Activated naive CD8-positive, alpha-beta T cell treated with anti-CD3 and anti-CD28 coated beads for 36 hours (primary cell): ENCODE measurements around the gene PEAK3. TPM values are rescaled to one million over a fixed set of nuclear protein-coding genes. Genes with fewer than 3 reads are reported as not detected.
"Not testable (repeated sequence)": the region's sequence is repeated elsewhere in the genome, so short reads cannot be mapped to it uniquely, and the experiment has no call there.

Source experiments
- DNase-seq: peaks from one replicate; pipeline ENCODE4 v3.0.0; 2021
- H3K27ac Mint-ChIP-seq: one replicate; pipeline ENCODE4 v1.8.0; 2022; ENCODE audit warnings: mild to moderate bottlenecking, moderate library complexity, mixed read lengths
- H3K27me3 Mint-ChIP-seq: one replicate; pipeline ENCODE4 v1.8.0; 2022; ENCODE audit warnings: mild to moderate bottlenecking, mixed read lengths
- H3K36me3 Mint-ChIP-seq: one replicate; pipeline ENCODE4 v1.8.0; 2021; ENCODE audit warnings: mild to moderate bottlenecking, mixed read lengths
- H3K4me1 Mint-ChIP-seq: one replicate; pipeline ENCODE4 v1.8.0; 2021; ENCODE audit warnings: mixed read lengths
- H3K4me3 Mint-ChIP-seq: one replicate; pipeline ENCODE4 v1.8.0; 2022; ENCODE audit warnings: mild to moderate bottlenecking, moderate library complexity, mixed read lengths
- H3K9me3 Mint-ChIP-seq: one replicate; pipeline ENCODE4 v1.8.0; 2022; ENCODE audit warnings: mixed read lengths
- total RNA-seq, 2 experiments: library from RNA; stranded (reverse); gene quantifications; one replicate each; pipeline ENCODE4 v1.2.3, GENCODE V29; 2021

The PEAK3 gene
- total RNA-seq, 2 experiments from 2014 or later: not detected

DNA sequence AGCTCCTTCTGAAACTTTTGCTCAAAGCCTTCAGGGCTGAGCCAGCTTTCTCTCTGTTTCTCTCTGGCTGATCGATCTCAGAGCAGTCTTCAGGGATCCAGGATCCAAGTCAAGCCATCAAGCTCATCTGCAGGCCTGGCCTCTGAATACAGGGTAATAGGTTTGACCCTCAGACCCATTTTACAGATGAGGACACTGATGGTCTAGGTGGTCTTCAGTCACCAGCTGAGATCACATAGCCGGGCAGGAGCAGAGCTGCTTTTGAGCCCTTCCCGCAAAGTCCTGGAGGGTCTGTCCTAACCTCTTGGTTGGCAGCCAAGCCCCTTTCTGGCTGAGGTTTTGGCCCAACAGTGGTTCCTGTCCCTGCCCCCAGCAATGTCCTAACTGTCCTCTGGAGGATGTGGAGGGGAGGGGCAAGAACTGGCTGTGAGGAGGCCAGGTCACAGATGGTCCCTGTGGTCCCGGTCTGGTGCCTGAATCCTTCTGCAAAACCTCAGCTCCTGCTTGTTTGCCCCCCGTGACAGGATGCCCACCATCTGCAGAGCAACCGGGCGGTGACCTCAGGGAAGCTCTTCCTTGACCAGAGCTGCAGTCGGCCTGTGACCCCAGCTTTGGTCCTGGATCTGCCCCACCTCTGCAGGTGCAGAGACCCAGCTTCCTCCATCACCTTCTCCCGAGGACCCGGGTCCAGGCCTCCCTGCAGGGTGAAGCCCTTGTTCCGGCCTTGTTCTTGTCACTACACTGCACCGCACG, 5.8 kb upstream of the PEAK3 start:
- Mint-ChIP-seq H3K4me3 (no peak overlapping the region), H3K27me3 (peaks cover 13% of the 10 kb centered on the region), H3K4me1 (peaks cover 18% of the 10 kb centered on the region), H3K36me3 (no peaks in the 10 kb centered on the region), H3K27ac (no peak overlapping the region), H3K9me3 (no peaks in the 10 kb centered on the region)
- no peak for DNase-seq

DNA sequence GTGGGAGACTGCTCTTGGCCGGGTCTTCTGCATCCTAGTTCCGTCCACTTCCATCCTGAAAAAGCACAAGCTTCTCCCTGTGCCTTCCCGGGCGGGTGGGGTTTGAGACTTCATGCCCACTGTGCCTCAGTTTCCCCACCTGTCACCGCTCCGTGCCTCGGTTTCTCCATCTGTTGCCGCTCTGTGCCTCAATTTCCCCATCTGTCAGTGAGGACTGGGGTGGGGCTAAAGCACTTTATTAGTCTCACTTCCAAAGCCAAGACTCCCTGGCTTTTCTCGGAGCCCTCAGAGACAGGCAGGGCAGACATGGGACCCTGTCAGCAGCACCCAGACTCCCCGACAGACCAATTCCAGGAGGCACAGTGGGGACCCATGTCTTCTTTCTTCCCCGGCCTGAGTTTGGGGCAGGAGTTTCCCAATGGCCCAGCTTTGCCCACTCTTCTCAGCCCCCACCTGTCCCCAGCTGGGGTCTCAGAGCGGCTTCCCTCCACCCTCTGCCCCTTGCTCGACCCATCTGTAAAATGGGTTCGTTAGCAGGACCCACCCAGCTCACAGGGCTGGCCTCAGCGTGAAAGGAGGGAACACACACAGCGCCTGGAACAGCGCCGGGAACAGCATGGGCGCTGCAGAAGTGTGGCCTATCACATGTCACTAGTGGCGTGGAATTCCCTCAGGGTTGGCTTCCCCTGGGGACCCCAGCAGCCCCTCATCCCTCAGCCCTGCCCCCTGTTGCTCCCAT, 4.6 kb upstream of the PEAK3 start:
- Mint-ChIP-seq H3K36me3 (no peaks in the 10 kb centered on the region), H3K4me3 (no peak overlapping the region), H3K4me1 (peaks cover 23% of the 10 kb centered on the region), H3K9me3 (no peaks in the 10 kb centered on the region), H3K27ac (no peak overlapping the region), H3K27me3 (peaks cover 13% of the 10 kb centered on the region)
- no peak for DNase-seq

DNA sequence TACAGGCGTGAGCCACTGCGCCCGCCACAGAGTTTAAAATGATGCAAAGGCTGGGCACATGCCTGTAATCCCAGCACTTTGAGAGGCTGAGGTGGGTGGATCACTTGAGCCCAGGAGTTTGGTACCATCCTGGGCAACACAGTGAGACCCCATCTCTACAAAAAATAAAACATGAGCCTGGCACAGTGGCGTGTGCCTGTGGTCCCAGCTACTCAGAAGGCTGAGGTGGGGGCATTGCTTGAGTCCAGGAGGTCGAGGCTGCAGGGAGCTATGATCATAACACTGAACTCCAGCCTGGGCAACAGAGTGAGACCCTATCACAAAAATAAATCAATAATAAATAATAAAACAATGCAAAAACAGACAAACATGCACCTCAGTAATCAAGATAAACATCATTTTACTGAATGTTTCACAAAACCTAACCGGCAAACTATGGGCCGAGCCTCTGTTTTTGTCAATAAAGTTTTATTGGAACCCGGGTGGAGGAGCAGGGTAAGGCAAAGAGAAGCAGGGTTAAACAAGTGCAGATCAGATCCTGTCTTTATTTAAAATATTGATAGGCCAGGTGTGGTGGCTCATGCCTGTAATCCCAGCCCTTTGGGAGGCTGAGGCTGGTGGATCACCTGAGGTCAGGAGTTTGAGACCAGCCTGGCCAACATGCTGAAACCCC, 2.0 kb upstream of the PEAK3 start:
- H3K36me3 Mint-ChIP-seq: no peaks in the 10 kb centered on the region
- H3K4me3 Mint-ChIP-seq: no peak overlapping the region
- H3K4me1 Mint-ChIP-seq: peaks cover 15% of the 10 kb centered on the region
- peaks cover 3% of the 10 kb centered on the region for H3K27me3 Mint-ChIP-seq
- DNase-seq: no peak
- no peaks in the 10 kb centered on the region for H3K9me3 Mint-ChIP-seq
- H3K27ac Mint-ChIP-seq: no peak overlapping the region

DNA sequence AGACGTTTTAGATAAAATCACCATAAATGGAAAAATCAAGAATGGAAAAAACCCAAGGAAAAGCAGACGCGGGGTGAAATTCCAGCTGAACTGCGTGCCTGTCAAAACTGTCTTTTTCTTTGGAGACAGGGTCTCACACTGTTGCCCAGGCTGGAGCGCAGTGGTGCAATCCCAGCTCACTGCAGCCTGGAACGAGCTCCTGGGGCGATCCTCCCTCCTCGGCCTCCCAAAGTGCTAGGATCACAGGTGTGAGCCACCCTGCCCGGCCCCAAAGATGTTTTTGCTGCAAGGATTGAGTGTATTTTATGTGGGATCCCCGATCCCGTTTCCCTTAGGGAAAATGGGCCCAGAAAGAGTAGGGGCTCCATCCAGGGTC, 875 bp upstream of the PEAK3 start:
- Mint-ChIP-seq H3K27ac (no peak overlapping the region), H3K27me3 (no peaks in the 10 kb centered on the region), H3K4me3 (no peak overlapping the region), H3K9me3 (no peaks in the 10 kb centered on the region), H3K36me3 (no peaks in the 10 kb centered on the region), H3K4me1 (peaks cover 9% of the 10 kb centered on the region)
- DNase-seq: no peak

- not testable (repeated sequence) for H3K27ac Mint-ChIP-seq, H3K36me3 Mint-ChIP-seq, H3K4me1 Mint-ChIP-seq, DNase-seq, H3K9me3 Mint-ChIP-seq, H3K27me3 Mint-ChIP-seq, H3K4me3 Mint-ChIP-seq
Measured at GRCh38 chr19:2281265-2282061, 512 bp downstream of the PEAK3 start.

- Mint-ChIP-seq H3K36me3 (no peaks in the 10 kb centered on the region), H3K27me3 (no peaks in the 10 kb centered on the region)
Measured at GRCh38 chr19:2280633-2281264, 1.2 kb downstream of the PEAK3 start.

GRCh38 chr19:2278459-2279158, 3.4 kb downstream of the PEAK3 start:
- no peak overlapping the region for H3K27ac Mint-ChIP-seq
- H3K27me3 Mint-ChIP-seq: no peaks in the 10 kb centered on the region
- no peak overlapping the region for H3K4me3 Mint-ChIP-seq
- no peaks in the 10 kb centered on the region for H3K9me3 Mint-ChIP-seq
- H3K4me1 Mint-ChIP-seq: peaks cover 22% of the 10 kb centered on the region
- DNase-seq: no peak
- peaks cover 13% of the 10 kb centered on the region for H3K36me3 Mint-ChIP-seq

More at GRCh38 chr19:2280633-2281264, 1.2 kb downstream of the PEAK3 start:
- Mint-ChIP-seq H3K4me3 (no peak overlapping the region), H3K4me1 (peaks cover 9% of the 10 kb centered on the region), H3K27ac (no peak overlapping the region), H3K9me3 (no peaks in the 10 kb centered on the region)
- DNase-seq: no peak

- Mint-ChIP-seq H3K4me3 (no peak overlapping the region), H3K9me3 (no peaks in the 10 kb centered on the region), H3K27ac (peak overlapping the region; percentile 42), H3K36me3 (peaks cover 23% of the 10 kb centered on the region), H3K27me3 (no peaks in the 10 kb centered on the region), H3K4me1 (peaks cover 21% of the 10 kb centered on the region)
- DNase-seq: no peak
Measured at GRCh38 chr19:2277138-2277537, 4.8 kb downstream of the PEAK3 start.

- H3K9me3 Mint-ChIP-seq: no peaks in the 10 kb centered on the region
- no peak overlapping the region for H3K4me3 Mint-ChIP-seq
- DNase-seq: no peak
- H3K4me1 Mint-ChIP-seq: peaks cover 22% of the 10 kb centered on the region
- peaks cover 29% of the 10 kb centered on the region for H3K36me3 Mint-ChIP-seq
- H3K27ac Mint-ChIP-seq: no peak overlapping the region
- H3K27me3 Mint-ChIP-seq: no peaks in the 10 kb centered on the region
Measured at GRCh38 chr19:2276429-2276986, 5.5 kb downstream of the PEAK3 start.

DNA sequence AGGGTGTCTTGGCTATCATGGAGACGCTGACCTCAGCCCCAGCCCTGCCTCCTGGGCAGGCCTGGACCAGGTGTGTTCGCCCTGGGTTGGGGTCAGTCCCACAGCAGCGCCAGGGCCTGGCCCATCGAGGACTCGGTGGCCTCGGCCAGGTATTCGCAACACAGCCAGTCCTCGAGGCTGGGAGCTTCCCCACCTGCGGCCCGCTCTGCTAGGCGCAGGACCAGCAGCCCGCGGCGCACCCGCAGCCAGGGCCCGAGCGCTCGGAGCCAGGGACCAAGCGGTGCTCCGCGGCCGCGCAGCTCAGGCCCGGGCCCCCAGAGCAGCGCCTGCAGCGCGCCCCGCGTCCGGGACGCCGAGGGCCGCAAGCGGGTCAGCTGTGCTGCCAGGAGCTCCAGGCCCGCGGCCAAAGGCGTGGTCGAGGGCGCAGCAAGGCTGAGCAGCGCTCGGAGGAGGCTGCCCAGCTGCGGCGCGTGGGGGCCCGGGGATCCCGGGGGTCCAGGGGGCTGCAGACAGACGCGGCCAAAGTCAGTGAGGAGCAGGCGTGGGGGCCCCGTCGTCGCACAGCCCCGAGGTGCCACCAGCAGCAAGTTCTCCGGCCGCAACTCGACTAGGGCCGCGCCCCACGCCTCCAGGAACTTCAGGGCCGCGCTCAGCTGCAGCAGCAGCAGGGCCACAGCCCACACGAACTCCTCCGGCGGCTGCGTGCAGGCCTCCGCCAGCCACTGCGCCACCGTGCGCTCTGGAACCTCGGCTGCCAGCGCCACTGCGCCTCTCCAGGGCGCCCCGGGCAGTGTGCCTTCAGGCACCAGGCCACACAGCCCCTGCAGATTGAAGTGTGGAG, 6.2 kb downstream of the PEAK3 start:
- Mint-ChIP-seq H3K9me3 (no peaks in the 10 kb centered on the region), H3K36me3 (peaks cover 33% of the 10 kb centered on the region), H3K4me1 (peaks cover 24% of the 10 kb centered on the region), H3K27ac (no peak overlapping the region), H3K27me3 (no peaks in the 10 kb centered on the region), H3K4me3 (no peak overlapping the region)
- no peak for DNase-seq

- no peak overlapping the region for H3K4me3 Mint-ChIP-seq
Measured at GRCh38 chr19:2274931-2275535, 6.9 kb downstream of the PEAK3 start.

DNA sequence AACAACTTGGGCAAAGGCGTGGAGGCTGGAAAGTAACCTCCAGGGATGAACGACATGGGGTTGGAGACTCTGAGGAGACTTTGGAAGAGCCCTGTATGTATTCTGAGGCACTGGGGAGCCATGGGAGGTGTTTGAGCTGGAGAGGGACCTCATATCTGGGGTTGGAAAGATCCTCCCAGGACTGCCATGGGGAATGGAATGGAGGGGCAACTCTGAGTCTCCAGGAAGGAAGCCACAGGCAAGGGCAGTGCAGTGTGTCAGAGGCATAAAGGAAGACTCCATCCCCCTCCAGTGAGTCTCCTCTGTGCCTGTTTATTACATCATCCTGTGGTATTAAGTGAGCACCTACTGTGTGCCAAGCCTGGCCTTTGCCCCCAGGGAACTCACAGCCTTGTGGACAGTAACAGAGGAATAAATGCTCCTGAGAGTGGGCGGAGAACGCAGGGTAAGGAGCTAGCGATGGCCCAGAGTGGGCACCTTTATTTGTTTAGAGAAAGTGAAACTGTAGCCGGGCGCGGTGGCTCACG, 7.7 kb downstream of the PEAK3 start:
- no peak for DNase-seq
- Mint-ChIP-seq H3K4me1 (peaks cover 24% of the 10 kb centered on the region), H3K27ac (peak overlapping the region; percentile 91), H3K4me3 (peak overlapping the region; percentile 78), H3K36me3 (peaks cover 43% of the 10 kb centered on the region), H3K9me3 (no peaks in the 10 kb centered on the region), H3K27me3 (no peaks in the 10 kb centered on the region)

More at GRCh38 chr19:2274931-2275535, 6.9 kb downstream of the PEAK3 start:
- H3K9me3 Mint-ChIP-seq: no peaks in the 10 kb centered on the region
- H3K4me1 Mint-ChIP-seq: peaks cover 24% of the 10 kb centered on the region
- DNase-seq: peak; percentile 47
- peak overlapping the region; percentile 54 for H3K27ac Mint-ChIP-seq
- no peaks in the 10 kb centered on the region for H3K27me3 Mint-ChIP-seq
- H3K36me3 Mint-ChIP-seq: peaks cover 35% of the 10 kb centered on the region
